Epithelial cell of esophagus (primary cell): ENCODE results near the gene MFN1.

ENCODE experiments used
- DNase-seq: peaks from one replicate; pipeline ENCODE4 v3.0.0; 2010; ENCODE audit warnings: low read depth
- H3K4me3 ChIP-seq: 2 replicates; pipeline ENCODE4 v1.5.1; 2011; ENCODE audit warnings: mild to moderate bottlenecking, low read length, control low read depth
- CTCF ChIP-seq: IDR thresholded peaks from 2 replicates; pipeline ENCODE4 v1.5.1; 2011; ENCODE audit warnings: low read depth, mild to moderate bottlenecking, low read length, control low read depth, inconsistent platforms; ENCODE audit not compliant: insufficient read depth; ENCODE audit errors: missing control alignments

Gene MFN1

DNA sequence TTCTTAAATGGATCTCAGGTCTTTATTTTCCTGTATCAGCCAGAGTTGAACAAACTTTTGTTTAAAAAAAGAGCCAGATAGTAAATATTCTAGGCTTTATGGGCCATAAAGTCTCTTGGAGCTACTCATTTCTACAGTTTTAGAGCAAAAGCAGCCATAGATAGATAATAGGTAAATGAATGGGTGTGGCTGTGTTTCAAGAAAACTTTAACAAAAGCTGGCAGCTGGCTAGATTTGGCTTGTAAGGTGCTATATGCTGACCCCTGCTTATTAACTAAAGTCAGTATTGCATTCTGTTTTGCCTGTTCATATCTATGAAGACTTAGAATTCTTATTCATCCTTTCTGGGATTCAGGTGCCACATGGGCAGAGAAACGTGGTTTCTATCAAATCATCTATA is 29.0 kb downstream of the MFN1 start:
- DNase-seq = no peak
- no peak overlapping the region for H3K4me3 ChIP-seq
- TF ChIP-seq CTCF = no peak

- no peak overlapping the region for H3K4me3 ChIP-seq
- DNase-seq = no peak
- no peak for TF ChIP-seq CTCF
Measured at GRCh38 chr3:179391906-179392305, 44.4 kb downstream of the MFN1 start.

GRCh38 chr3:179398574-179399231 is 51.2 kb downstream of the MFN1 start:
- no peak for TF ChIP-seq CTCF
- no peak for DNase-seq
- H3K4me3 ChIP-seq = no peak overlapping the region

DNA sequence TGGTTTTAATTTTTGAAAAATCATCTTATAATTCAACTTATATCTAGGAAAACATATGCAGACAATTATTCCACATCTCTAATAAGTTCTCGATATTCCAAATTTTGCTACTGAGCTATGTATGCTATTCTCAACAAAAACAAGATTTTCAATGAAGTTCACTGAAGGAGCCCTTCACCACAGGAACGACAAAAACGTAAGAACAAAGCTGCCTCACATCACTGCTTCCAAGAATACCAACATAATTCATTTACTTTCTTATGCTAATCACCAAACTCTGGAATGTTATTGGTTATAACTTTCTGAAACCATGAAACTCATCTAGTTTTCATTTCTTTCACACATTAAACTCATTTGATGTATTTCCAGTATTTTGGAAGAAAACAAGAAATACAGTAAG is 54.1 kb downstream of the MFN1 start:
- no peak overlapping the region for H3K4me3 ChIP-seq
- no peak for DNase-seq
- no peak for TF ChIP-seq CTCF

GRCh38 chr3:179402963-179403362 is 55.5 kb downstream of the MFN1 start:
- no peak for TF ChIP-seq CTCF
- H3K4me3 ChIP-seq = no peak overlapping the region
- no peak for DNase-seq

GRCh38 chr3:179404307-179404706 is 56.8 kb downstream of the MFN1 start:
- no peak for TF ChIP-seq CTCF
- DNase-seq = no peak
- no peak overlapping the region for H3K4me3 ChIP-seq

GRCh38 chr3:179410331-179410730 is 62.8 kb downstream of the MFN1 start:
- DNase-seq = peak; percentile 13
- no peak for TF ChIP-seq CTCF
- H3K4me3 ChIP-seq = no peak overlapping the region
